K562 (cell line): ENCODE results near the gene MTA2. TPM values are rescaled to one million over a fixed set of nuclear protein-coding genes. Genes with fewer than 3 reads are reported as not detected.

Source experiments
- E2F1 ChIP-seq: sonication (generic); formaldehyde crosslinking; IDR thresholded peaks from 2 replicates; pipeline ENCODE4 v1.8.1; 2023; ENCODE audit warnings: mild to moderate bottlenecking, missing genetic modification reagents, moderate library complexity
- GABPB1 ChIP-seq: sonication (generic); formaldehyde crosslinking; IDR thresholded peaks from 2 replicates; pipeline ENCODE4 v1.8.0; 2022; ENCODE audit warnings: mild to moderate bottlenecking, missing genetic modification reagents
- KAT2B ChIP-seq: IDR thresholded peaks from one replicate; pipeline ENCODE4 v1.6.1; 2012; ENCODE audit warnings: low read depth, mild to moderate bottlenecking, control low read depth, inconsistent platforms, low read length, moderate library complexity
- THRAP3 ChIP-seq: fragments of 450-650 bp; IDR thresholded peaks from 2 replicates; pipeline ENCODE4 v1.6.1; 2016; ENCODE audit warnings: mild to moderate bottlenecking, inconsistent platforms, borderline replicate concordance
- TRIM24 ChIP-seq, 2 experiments: fragments of 450-650 bp; IDR thresholded peaks; 2 replicates each; pipeline ENCODE4 v1.6.1; 2016
- ZBTB1 ChIP-seq: sonication (generic); formaldehyde crosslinking; IDR thresholded peaks from 2 replicates; pipeline ENCODE4 v1.8.1; 2023; ENCODE audit warnings: missing genetic modification reagents, low read depth, mild to moderate bottlenecking, borderline replicate concordance
- ZNF175 ChIP-seq: fragments of 200-800 bp; sonication (Bioruptor generic); IDR thresholded peaks from 2 replicates; pipeline ENCODE4 v1.6.1; 2016; ENCODE audit warnings: low read depth, mild to moderate bottlenecking, missing genetic modification characterization, missing compliant biosample characterization
- ZNF384 ChIP-seq: IDR thresholded peaks from 2 replicates; pipeline ENCODE4 v1.6.1; 2012; ENCODE audit warnings: low read depth, low read length, improper control_type of control experiment
- polyA plus RNA-seq, 8 experiments: library from polyadenylated mRNA; depleted of rRNA in 4 of 8; stranded (reverse) in 5 of 8; unstranded in 3 of 8; fragments of >200 nt; fragmentation: Nextera tagmentation in 2 of 8; fragmentation: Illumina TruSeq in 1 of 8; extraction: Ambion mirVana in 2 of 8; extraction: Trizol in 1 of 8; gene quantifications; 2 replicates each; pipeline versions ENCODE4 v1.2.1 to v1.2.3, GENCODE V29; 2011 to 2014; ENCODE audit warnings: inconsistent platforms in 1 of 8, missing spikeins in 1 of 8
- total RNA-seq, 7 experiments: library from RNA; depleted of rRNA in 6 of 7; stranded (reverse); fragments of >200 nt in 6 of 7; fragmentation: Illumina TruSeq in 2 of 7; extraction: Trizol in 2 of 7; gene quantifications; 2 replicates each; pipeline versions ENCODE4 v1.2.1 to v1.2.3, GENCODE V29; 2011 to 2021; ENCODE audit warnings: low replicate concordance in 1 of 7
- TF ChIP-seq, protein P1 (sequence below), 2 experiments: IDR thresholded peaks in 1 of 2; conservative IDR thresholded peaks in 1 of 2; 2 replicates each; pipeline ENCODE4 v1.6.1; 2016; ENCODE audit warnings: low read depth in 2 of 2, mild to moderate bottlenecking in 1 of 2, missing compliant biosample characterization in 1 of 2, missing genetic modification characterization in 1 of 2, moderate library complexity in 1 of 2
- TF ChIP-seq, protein P2 (sequence below): fragments of 450-650 bp; IDR thresholded peaks from 2 replicates; pipeline ENCODE4 v1.6.1; 2016; ENCODE audit warnings: antibody characterized with exemption
- TF ChIP-seq, protein P3 (sequence below): sonication (generic); formaldehyde crosslinking; IDR thresholded peaks from 2 replicates; pipeline ENCODE4 v1.8.0; 2022; ENCODE audit warnings: missing genetic modification reagents, mild to moderate bottlenecking, moderate library complexity, borderline replicate concordance

Gene MTA2
- total and polyA plus RNA-seq, 9 of the 15 experiments (the other 6 are each of a cell fraction or from before 2014, with no cell fraction given) = 6.2 to 220 (median 172) TPM

DNA sequence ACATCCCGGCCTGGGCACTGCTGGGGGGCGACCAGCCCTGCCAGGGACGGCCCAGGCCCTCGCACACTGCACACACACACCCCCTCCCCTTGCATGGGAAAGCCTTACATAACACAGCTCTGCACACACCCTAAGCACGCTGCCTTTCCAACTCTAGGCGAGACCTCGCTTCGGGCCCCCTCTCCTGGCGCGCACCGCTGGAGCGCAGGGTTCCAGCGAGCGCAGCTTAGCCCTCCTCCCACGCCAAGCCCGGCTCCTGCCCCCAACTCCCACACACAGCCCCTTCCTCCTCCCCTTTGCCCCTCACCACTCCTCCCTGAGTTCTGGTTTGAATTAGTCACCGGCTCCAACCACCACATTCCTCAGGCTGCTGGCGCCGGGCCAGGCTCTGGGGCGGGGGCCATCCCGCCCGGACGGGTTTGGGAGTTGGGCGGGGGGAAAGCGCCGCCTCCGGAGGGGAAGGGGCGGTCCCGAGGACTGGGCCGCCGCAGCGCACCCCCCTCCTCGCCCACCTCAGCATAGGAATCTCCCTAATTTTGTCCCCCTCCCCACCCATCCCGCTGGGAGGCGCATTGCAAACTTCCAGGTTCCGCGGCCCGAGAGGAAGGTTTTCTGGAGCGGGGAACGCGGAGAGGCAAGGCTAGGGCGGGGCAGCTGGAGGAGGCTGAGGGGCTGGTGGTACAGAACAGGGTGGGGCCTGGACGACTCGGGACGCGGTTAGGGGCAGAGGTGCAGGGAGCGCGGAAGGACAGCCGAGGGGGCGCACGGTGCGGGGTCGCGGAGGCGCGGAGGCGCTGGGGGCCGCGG lies 56.0 kb downstream of the MTA2 start (continued):
- TF ChIP-seq TRIM24 (IDR thresholded peaks at IDR 0.05) = peak in 1 of 2 experiments; percentile 57; a peak in 3 of 4 replicates
- TF ChIP-seq, protein P1, sequence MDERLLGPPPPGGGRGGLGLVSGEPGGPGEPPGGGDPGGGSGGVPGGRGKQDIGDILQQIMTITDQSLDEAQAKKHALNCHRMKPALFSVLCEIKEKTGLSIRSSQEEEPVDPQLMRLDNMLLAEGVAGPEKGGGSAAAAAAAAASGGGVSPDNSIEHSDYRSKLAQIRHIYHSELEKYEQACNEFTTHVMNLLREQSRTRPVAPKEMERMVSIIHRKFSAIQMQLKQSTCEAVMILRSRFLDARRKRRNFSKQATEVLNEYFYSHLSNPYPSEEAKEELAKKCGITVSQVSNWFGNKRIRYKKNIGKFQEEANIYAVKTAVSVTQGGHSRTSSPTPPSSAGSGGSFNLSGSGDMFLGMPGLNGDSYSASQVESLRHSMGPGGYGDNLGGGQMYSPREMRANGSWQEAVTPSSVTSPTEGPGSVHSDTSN (CRISPR knock-in tag; IDR thresholded peaks at IDR 0.05; ENCODE audit: low read depth) = no peak
- TF ChIP-seq, protein P1 (tag; conservative IDR thresholded peaks at IDR 0.05; ENCODE audit: low read depth) = no peak
- TF ChIP-seq KAT2B = no peak
- TF ChIP-seq GABPB1 (CRISPR knock-in tag) = 0 out of 2 replicates have a peak, but pooled peaks have one; percentile 50
- TF ChIP-seq E2F1 (CRISPR knock-in tag) = no peak
- 0 out of 2 replicates have a peak, but pooled peaks have one; percentile 15 for TF ChIP-seq ZBTB1 (CRISPR knock-in tag)
- TF ChIP-seq ZNF175 (CRISPR knock-in tag) = no peak
- TF ChIP-seq, protein P2, sequence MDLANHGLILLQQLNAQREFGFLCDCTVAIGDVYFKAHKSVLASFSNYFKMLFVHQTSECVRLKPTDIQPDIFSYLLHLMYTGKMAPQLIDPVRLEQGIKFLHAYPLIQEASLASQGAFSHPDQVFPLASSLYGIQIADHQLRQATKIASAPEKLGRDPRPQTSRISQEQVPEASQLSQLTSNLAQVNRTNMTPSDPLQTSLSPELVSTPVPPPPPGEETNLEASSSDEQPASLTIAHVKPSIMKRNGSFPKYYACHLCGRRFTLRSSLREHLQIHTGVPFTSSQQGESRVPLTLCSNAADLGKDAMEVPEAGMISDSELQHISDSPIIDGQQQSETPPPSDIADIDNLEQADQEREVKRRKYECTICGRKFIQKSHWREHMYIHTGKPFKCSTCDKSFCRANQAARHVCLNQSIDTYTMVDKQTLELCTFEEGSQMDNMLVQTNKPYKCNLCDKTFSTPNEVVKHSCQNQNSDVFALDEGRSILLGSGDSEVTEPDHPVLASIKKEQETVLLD = peak; percentile 61; the same call in 1 of the 2 replicates
- TF ChIP-seq THRAP3 = no peak
- TF ChIP-seq, protein P3, sequence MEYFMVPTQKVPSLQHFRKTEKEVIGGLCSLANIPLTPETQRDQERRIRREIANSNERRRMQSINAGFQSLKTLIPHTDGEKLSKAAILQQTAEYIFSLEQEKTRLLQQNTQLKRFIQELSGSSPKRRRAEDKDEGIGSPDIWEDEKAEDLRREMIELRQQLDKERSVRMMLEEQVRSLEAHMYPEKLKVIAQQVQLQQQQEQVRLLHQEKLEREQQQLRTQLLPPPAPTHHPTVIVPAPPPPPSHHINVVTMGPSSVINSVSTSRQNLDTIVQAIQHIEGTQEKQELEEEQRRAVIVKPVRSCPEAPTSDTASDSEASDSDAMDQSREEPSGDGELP (CRISPR knock-in tag) = peak; percentile 63
- TF ChIP-seq ZNF384 = no peak
